Heart right ventricle (tissue), 16 donors: Measurements from ENCODE around the gene LELP1. TPM values are rescaled to one million over a fixed set of nuclear protein-coding genes. Genes with fewer than 3 reads are reported as not detected.

Source experiments
- ATAC-seq, 8 donors: fragments of 200-7000 bp; cut with Tn5 transposase; one replicate each; pipeline ENCODE4 v1.9.1; 2020; ENCODE audit warnings: mild to moderate bottlenecking in 8 of 8, moderate library complexity in 8 of 8, moderate number of reproducible peaks in 1 of 8
- DNase-seq, 2 donors: peaks; one replicate each; pipeline ENCODE4 v3.0.0-alpha.2; 2020
- H3K27ac ChIP-seq, 10 donors: fragments of 200-600 bp; sonication (generic) in 2 of 10; one replicate each; pipeline versions ENCODE4 v1.5.0 to v1.8.0; 2020 to 2022; ENCODE audit warnings: mild to moderate bottlenecking in 3 of 10
- H3K27me3 ChIP-seq, 7 donors: fragments of 200-600 bp; one replicate each; pipeline ENCODE4 v1.8.0; 2021 to 2022; ENCODE audit warnings: mild to moderate bottlenecking in 2 of 7
- H3K36me3 ChIP-seq, 9 donors: fragments of 200-600 bp; sonication (generic) in 1 of 9; one replicate each; pipeline versions ENCODE4 v1.5.0 to v1.8.0; 2020 to 2022; ENCODE audit warnings: mild to moderate bottlenecking in 2 of 9
- H3K4me1 ChIP-seq, 9 donors: fragments of 200-600 bp; sonication (generic) in 1 of 9; one replicate each; pipeline versions ENCODE4 v1.5.0 to v1.8.0; 2020 to 2022; ENCODE audit warnings: mild to moderate bottlenecking in 4 of 9
- H3K4me3 ChIP-seq, 10 donors: fragments of 200-600 bp; sonication (generic) in 2 of 10; one replicate each; pipeline versions ENCODE4 v1.5.0 to v1.8.0; 2020 to 2022; ENCODE audit warnings: mild to moderate bottlenecking in 7 of 10, moderate library complexity in 2 of 10
- H3K9me3 ChIP-seq, 11 donors: fragments of 200-600 bp in 10 of 11; sonication (generic) in 2 of 11; one replicate each; pipeline versions ENCODE4 v1.5.0 to v1.8.0; 2013 to 2022; ENCODE audit warnings: mild to moderate bottlenecking in 2 of 11, control low read depth in 1 of 11, moderate library complexity in 1 of 11
- CTCF ChIP-seq, 9 donors: fragments of 200-600 bp; sonication (generic) in 2 of 9; IDR thresholded peaks; one replicate each; pipeline versions ENCODE4 v1.5.0 to v1.8.0; 2021 to 2022; ENCODE audit warnings: antibody characterized with exemption in 9 of 9, mild to moderate bottlenecking in 5 of 9, moderate library complexity in 1 of 9
- WGBS, 2 donors: extraction: QIAGEN DNeasy Blood & Tissue Kit; methylation state at CpG; one replicate each; pipeline ENCODE4 v1.1.7; 2013; ENCODE audit warnings: inconsistent platforms in 1 of 2; 5-methylcytosine and 5-hydroxymethylcytosine counted together
- intact Hi-C, 10 donors: fragments of 100-400 bp; cut with DNase I; formaldehyde crosslinking; loops; one replicate each; pipeline versions ENCODE4 v1.11.1 to v1.14.2; 2022
- polyA plus RNA-seq, 2 donors: library from polyadenylated mRNA; stranded (reverse); fragments of 200-250 nt; gene quantifications; one replicate each; pipeline ENCODE4 v1.2.3, GENCODE V29; 2013
- total RNA-seq, 10 donors: library from RNA; stranded (reverse); fragmentation: NEBNext Ultra II Directional in 3 of 10; extraction: Animal tissue kit (Norgen Biotek cat#: 25700) in 3 of 10; gene quantifications; one replicate each; pipeline versions ENCODE4 v1.2.1 to v1.2.4, GENCODE V29; 2021 to 2023
- donor health status: Arrhythmogenic right ventricular cardiomyopathy.
- donor health status: ischemic (EF 13 %, LVEDD 7.1; RV severe dilation, severe dysfunction).
- donor health status: healthy with polysubstance abuse.
- donor health status: DM: no; HTN: yes; CAD: no.
- donor health status: DM: no; HTN: no; CAD: no.
- donor health status: ischemic (EF 25% LVEDD 6.9; RV normal size, moderate dysfunction).
- donor health status: ischemic (EF 25% LVEDD 5.7; RV mildly dilated, moderate dysfunction).
- donor health status: healthy.
- donor health status: DM: yes; HTN: yes; CAD: no.
- donor health status: Ischemic cardiomyopathy.
- donor health status: ischemic (EF 35%, LVEDD 5.7; RV mildly dilated, moderate dysfunction).
- donor health status: nonischemic (EF 11% LVEDD 7.7; RV severe dilation, severe dysfunction).
- donor health status: DM: yes; HTN: yes; CAD: no.
- donor health status: PGD.
- donor health status: ischemic (EF 29% LVEDD 5.4; RV normal size, mild dysfunction).
- donor health status: nonischemic (EF 23%, LVEDD 6.1; RV moderate dilation, normal function).

The LELP1 gene
- total and polyA plus RNA-seq, 12 donors, result not detected

GRCh38 chr1:153245466-153245865 lies 42.2 kb downstream of the LELP1 start:
- Histone ChIP-seq H3K4me1 (no peaks in the 10 kb centered on the region), H3K27me3 (peaks cover 0 to 44% (median 18%) of the 10 kb centered on the region in 7 donors), H3K27ac (no peak overlapping the region), H3K36me3 (no peaks in the 10 kb centered on the region), H3K4me3 (no peak overlapping the region), H3K9me3 (no peaks in the 10 kb centered on the region)
- DNase-seq (no peak), ATAC-seq (no peak)
- WGBS, 2 donors, result 91 to 94% methylated on average over 4 of the region's 4 CpGs
- no peak for TF ChIP-seq CTCF (IDR thresholded peaks at IDR 0.05)
- intact Hi-C loops, result no loop called here

DNA sequence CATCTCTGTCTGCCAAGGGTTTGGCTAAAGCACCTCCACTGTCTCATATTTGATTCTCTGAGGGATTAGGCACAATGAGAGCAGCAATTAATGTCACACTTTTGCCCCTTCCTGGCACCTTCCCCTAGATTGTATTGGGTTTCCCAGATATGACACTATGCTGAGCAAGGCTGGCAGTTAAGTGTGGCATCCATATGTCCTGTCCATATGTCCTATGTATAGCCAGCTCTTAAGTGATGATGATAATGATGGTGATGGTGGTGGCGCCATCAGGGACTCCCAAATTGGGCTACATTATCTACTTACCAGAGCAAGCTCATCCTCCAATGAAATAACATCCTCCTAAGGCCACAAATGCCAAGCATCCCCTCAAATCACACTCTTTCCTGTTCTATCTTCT lies 42.8 kb downstream of the LELP1 start:
- no peak overlapping the region for H3K4me3 ChIP-seq
- TF ChIP-seq CTCF (IDR thresholded peaks at IDR 0.05), result no peak
- peaks cover 0 to 48% (median 19%) of the 10 kb centered on the region in 7 donors for H3K27me3 ChIP-seq
- ATAC-seq (no peak), DNase-seq (no peak)
- intact Hi-C loops, result no loop called here
- no peaks in the 10 kb centered on the region for H3K9me3 ChIP-seq
- 83 to 96% methylated on average over 1 of the region's 1 CpG for WGBS, 2 donors
- H3K27ac ChIP-seq, result no peak overlapping the region
- H3K4me1 ChIP-seq, result no peaks in the 10 kb centered on the region
- H3K36me3 ChIP-seq, result no peaks in the 10 kb centered on the region

- Histone ChIP-seq H3K27me3 (peaks cover 0 to 51% (median 20%) of the 10 kb centered on the region in 7 donors), H3K27ac (no peak overlapping the region), H3K9me3 (no peaks in the 10 kb centered on the region), H3K4me3 (no peak overlapping the region), H3K4me1 (no peaks in the 10 kb centered on the region), H3K36me3 (no peaks in the 10 kb centered on the region)
- DNase-seq (no peak), ATAC-seq (no peak)
- no peak for TF ChIP-seq CTCF (IDR thresholded peaks at IDR 0.05)
- intact Hi-C loops, result no loop called here
- 73 to 84% methylated on average over 2 of the region's 2 CpGs for WGBS, 2 donors
These were observed 43.6 kb downstream of the LELP1 start for GRCh38 chr1:153246825-153247224.

- intact Hi-C loops, result no loop called here
- Histone ChIP-seq H3K4me3 (no peak overlapping the region), H3K27ac (no peak overlapping the region), H3K27me3 (peaks cover 0 to 48% (median 20%) of the 10 kb centered on the region in 7 donors), H3K4me1 (no peaks in the 10 kb centered on the region), H3K36me3 (no peaks in the 10 kb centered on the region), H3K9me3 (no peaks in the 10 kb centered on the region)
- DNase-seq (no peak), ATAC-seq (no peak)
- no peak for TF ChIP-seq CTCF (IDR thresholded peaks at IDR 0.05)
- 61 to 62% methylated on average over 5 of the region's 5 CpGs for WGBS, 2 donors
These were observed 45.1 kb downstream of the LELP1 start for GRCh38 chr1:153248176-153248879.
